ENCODE results near the gene CTTNBP2NL.
"Not testable (repeated sequence)": the region's sequence is repeated elsewhere in the genome, so short reads cannot be mapped to it uniquely, and the experiment has no call there.

The CTTNBP2NL gene

DNA sequence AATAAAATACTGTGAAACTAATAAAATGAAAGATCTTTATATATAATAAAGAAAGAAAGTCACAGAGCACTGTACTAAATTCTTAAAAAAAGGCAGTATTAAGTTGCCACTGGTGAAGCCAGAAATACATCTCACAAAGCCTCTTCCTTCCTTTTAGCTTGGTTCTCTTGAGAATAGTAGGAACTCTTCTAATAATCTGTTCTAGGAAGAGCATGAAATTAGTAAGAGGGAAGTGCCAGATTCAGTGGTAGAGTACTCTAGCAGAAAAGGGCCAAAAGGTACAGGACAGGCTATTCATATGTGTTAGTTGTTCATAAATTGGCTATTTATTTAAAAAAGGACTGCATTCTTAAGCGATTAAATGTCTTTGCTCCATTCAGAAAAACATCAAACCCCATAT lies 33.7 kb downstream of the CTTNBP2NL start:
- DNase-seq: no peak

DNA sequence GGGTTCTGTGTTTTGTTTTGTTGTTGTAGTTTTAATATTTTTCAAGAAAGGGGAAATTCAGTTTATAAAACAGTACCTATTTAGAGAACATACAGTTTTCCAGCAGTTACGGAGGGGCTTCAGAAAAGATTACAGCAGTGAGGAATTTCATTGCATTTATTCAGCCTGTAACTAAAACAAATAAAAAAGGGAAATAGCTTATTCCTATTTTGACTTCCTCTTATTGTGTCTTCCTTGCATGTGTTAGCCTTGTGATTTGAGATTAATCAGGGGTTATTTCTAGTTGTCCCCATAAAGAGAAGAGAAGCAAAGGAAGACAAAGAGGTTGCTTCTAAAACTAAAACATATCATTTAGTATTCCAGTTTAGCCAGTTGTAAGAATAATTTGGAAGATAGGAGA lies 35.0 kb downstream of the CTTNBP2NL start:
- no peak for DNase-seq

DNA sequence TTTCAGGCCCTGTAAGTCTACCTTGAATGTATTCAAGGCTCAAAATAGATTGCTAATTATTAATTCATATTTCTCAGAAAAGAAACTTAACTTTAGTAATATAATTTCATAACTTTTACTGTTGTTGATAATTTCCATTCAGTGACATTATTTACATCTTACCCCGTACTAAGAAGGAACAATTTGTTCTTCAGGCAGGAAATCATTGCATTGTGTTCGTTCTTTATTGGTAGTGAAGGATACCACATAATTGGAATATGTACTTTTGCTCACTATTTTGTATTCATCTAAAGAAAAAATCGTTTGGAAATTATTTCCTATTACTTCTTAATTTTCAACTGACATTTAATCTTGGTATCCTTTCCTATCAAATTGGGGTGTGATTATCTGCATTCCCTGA lies 39.4 kb downstream of the CTTNBP2NL start:
- DNase-seq: no peak

DNA sequence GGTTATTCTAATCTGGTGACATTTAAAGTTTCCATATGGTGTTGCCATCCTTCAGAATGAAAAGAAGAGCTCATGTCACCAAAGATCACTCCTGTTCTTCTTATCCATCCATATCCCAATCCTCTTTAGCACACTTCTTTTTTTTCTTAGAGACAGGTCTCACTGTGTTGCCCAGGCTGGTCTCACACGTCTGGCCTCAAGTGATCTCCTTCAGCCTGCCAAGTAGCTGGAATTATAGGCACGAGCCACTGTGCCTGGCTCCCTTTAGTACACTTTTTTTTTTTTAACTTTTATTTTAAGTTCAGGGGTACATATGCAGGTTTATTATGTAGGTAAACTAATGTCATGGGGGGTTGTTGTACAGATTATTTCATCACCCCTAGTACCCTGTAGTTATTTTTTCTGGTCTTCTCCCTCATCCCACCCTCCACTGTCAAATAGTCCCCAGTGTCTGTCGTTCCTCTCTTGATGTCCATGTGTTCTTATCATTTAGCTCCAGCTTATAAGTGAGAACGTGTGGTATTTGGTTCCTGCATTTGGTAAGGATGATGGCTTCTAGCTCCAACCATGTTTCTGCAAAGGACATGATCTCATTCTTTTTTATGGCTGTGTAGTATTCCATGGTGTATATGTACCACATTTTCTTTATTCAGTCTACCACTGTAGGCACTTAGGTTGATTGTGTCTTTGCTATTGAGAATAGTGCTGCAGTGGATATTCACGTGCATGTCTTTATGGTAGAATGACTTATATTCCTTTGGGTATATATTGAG lies 40.6 kb downstream of the CTTNBP2NL start:
- no peak for DNase-seq

DNA sequence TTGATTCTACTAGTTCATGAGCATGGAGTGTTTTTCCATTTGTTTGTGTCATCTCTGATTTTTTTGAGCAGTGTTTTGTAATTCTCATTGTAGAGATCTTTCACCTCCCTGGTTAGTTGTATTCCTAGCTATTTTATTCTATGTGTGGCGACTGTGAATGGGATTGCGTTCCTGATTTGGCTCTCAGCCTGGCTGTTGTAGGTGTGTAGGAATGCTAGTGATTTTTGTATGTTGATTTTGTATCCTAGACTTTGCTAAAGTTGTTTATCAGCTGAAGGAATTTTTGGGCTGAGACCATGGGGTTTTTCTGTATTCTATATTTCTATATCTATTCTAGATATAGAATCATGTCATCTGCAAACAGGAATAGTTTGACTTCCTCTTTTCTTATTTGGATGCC lies 42.1 kb downstream of the CTTNBP2NL start:
- not testable (repeated sequence) for DNase-seq

DNA sequence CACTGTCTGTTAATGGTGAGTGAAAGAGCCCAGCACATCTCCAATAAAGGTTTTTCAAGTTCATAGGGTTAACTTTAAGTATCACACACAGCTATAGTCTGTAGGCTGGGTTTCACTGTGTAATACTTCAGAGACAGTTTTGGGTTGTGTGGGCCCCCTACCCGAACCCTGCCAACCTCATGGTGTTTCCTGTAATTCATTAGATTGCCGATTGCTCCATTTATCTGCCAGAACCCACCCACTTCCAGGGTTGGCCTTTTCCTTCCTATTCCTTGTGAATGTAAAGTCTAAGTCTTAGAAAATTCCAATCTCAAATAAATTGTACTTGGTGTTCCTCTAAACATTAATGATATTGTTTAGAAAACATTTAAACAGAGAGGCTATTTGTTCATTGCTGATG lies 43.6 kb downstream of the CTTNBP2NL start:
- no peak for DNase-seq

DNA sequence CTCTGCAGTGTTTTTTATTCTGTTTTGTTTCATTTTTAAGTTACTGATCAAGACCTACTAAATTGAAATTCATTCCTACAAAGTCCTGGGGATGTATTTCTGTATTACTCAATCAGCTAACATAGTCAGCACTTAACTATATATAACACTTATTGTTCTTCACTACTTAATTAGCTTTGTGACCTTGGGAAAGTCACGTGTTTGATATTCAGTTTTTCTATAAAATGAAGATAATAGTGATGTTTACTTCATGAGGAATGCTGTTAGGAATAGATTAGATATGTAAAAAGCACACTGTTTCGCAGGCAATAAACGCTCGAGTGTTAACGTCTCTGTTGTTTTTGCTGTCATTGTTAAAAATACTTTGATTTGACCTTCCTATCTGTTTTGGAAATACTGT lies 44.6 kb downstream of the CTTNBP2NL start:
- no peak for DNase-seq

DNA sequence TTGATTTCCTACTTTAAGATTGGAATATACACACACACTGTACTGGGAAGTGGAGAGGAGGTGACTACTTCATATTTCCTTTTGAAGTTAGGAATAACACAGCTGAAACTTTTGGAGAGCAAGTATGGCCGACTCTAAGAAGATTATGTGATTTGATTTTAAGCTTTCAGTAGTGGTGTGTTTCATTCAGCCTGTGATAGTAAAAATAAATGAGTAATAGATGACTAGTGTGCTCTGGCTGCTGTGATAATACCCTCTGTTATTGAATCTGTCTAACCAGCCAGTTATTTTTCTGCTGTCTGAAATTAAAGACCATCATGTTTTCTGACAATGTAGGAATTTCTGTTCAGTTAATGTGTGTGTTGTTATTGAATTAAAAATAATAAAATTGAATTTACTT lies 48.3 kb downstream of the CTTNBP2NL start:
- no peak for DNase-seq

DNA sequence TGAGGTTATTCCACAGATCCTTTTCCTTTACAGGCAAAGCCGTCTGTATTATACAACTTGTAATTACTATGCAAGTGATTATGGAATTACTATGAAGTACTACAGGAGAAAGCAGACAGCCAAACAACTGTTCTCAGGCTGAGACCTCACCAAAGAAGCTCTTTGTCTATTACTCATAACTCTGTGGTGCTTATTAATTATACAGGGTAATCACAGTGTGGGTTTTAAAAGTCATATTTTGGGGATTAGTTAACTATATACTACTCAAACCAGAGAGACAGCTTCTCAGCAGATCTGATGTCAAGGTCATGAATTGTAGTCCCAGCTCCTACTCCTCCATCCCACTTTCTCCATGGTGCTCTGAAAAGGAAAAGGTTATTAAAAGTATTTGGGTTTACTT lies 49.6 kb downstream of the CTTNBP2NL start:
- DNase-seq: no peak

DNA sequence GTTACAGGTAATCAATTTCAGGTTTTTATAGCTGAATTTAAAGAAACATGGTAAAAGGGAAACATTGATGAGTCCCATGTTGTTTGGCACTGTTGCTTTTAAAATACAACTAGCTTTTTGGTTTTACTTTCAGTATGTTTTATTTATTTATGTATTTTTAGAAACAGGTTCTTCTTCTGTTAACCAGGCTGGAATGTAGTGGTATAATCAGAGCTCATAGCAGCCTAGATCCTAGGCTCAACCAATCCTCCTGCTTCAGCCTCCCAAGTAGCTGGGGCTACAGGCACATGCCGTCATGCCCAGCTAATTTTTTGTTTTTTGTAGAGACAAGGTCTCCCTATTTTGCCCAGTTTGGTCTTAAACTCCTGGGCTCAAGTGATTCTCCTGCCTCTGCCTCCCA lies 50.4 kb downstream of the CTTNBP2NL start:
- DNase-seq: no peak

DNA sequence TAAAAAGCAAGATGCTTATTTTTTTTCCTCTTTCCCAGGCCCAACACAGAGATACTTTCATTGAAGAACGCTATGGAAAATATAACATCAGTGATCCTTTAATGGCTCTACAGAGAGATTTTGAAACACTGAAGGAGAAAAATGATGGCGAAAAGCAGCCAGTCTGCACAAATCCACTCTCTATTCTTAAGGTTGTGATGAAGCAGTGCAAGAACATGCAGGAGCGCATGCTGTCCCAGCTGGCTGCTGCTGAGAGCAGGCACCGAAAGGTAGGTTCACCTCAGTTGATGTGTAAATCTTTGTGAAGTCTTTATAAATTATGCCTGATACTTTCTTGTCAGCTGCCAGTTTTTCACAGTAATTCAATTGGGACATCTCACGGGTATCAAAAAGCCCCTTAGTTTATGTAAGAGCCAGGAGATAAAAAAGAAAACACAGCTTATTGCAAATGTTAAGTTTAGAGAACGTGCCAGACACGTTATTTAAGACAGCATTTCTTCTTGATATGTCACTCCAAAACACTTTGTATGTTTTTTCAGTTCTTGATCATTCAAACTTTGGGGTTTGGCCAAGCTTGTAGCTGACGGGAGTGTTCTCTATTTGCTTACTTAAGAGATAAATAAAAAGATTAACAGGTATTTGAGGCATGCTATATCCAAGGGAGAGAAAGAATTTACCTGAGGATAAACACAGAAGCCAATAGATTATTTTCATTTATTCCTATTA lies 53.1 kb downstream of the CTTNBP2NL start:
- no peak for DNase-seq

DNA sequence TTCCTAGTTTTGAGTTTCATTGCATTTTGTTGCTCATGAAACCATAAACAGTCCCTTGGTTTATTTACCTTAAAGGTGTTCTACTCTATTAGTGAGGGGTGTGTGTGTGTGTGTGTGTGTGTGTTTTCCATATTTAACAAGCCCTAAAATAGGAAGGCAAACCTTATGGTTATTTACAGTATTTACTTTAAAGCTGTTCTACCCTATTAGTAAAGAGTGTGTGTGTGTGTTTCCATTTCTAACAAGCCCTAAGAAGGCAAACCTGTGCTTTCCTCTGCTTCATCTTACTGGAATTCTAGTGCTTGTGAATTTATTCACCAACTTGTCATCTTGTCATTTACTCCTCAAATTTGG lies 53.6 kb downstream of the CTTNBP2NL start:
- no peak for DNase-seq

DNA sequence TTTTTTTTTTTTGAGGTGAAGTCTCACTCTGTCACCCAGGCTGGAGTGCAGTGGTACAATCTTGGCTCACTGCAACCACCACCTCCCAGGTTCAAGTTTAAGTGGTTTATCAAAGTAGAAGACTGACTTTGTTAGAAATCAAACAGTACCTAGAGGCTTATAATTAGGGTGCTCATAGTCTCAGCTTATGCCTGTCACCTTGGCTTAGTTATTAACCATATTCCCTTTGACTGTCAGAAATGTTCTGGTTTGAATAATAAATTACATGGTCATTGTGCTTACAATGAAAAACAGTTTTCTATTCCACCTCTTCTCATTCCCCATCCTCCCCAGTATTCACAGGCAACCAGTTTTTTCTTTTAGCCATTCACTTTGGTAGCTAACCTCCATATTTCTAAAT lies 54.8 kb downstream of the CTTNBP2NL start:
- DNase-seq: no peak

DNA sequence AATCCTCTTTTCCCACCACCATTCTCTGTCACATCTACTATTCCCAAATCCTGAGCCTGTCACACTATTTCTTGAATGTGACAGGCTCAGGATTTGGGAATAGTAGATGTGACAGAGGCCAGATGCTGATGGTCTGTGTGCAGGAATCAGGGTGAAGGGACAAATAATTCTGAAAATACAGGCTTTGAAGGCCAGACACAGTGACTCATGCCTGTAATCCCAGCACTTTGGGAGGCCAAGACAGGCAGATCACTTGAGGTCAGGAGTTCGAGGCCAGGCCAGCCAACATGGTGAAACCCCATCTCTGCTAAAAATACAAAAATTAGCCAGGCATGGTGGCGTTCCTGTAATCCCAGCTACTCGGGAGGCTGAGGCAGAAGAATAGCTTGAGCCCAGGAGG lies 55.3 kb downstream of the CTTNBP2NL start:
- not testable (repeated sequence) for DNase-seq

DNA sequence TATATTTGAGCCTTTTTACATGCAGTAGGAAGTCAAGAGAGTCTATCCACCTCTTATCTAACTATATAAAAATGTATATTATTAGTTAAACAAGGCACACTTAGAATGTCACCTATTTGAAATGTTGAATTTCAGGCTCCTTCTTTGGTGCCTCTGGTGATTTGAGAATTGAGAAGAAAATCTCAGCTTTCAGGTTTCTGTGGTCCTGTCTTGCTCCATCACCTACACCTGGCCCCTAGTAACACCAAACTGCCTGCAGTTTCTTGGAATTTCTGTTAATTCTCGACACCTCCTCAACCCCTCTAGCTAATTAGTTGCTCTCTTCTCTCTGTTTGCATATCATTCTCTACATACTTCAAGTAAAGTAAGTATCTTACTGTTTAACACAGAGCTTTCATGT lies 57.9 kb downstream of the CTTNBP2NL start:
- DNase-seq: no peak

DNA sequence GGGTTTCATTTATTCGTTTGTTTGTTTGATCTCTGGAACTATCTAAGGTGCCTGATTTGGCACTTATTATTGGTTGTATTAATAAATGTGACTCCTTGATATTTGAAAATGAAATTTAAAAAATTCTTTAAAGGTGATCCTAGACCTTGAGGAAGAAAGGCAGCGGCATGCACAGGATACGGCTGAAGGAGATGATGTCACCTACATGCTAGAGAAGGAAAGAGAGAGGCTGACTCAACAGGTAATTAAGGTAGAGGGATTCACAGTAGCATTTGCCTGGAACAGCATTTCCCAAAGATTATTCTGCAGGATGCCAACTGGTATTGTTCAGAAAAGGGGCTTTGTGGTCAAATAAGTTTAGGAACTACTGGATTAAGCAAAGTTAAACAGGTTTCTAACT lies 58.3 kb downstream of the CTTNBP2NL start:
- no peak for DNase-seq

DNA sequence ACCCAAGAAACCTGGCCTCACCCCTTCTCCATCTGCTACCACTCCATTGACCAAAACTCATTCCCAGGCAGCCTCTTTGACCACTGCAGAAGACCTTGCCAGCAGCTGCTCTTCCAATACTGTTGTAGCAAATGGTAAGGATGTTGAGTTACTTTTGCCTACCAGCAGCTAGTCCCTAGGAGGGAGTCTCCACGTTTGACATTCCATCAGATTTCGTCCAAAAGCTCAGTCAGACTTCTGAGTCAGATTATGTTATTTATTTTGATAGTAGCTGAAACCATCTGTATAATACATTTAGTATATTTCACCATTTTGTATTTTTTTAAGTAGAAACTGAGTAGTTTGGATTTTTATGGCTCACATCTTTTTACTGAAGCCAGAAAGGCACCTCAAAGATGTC lies 61.2 kb downstream of the CTTNBP2NL start:
- DNase-seq: no peak

DNA sequence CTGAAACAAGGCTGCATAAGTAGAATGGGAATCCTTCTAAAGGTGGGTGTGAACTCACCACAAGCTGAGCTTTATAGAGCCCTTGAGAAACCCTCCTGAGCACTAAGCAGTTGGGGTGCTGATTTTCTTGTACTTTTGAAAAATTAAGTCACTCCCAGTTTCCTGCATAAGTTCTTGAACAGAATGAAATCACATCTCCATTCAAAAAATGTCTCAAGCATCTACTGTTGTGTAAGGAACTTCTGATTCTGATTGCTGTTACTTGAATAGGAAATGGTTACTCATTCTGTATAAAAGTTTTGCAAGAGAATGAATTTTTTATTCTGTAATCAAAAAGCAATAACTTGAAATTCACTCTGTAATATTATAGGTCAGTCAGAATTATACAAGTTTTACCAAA lies 61.9 kb downstream of the CTTNBP2NL start:
- DNase-seq: no peak

DNA sequence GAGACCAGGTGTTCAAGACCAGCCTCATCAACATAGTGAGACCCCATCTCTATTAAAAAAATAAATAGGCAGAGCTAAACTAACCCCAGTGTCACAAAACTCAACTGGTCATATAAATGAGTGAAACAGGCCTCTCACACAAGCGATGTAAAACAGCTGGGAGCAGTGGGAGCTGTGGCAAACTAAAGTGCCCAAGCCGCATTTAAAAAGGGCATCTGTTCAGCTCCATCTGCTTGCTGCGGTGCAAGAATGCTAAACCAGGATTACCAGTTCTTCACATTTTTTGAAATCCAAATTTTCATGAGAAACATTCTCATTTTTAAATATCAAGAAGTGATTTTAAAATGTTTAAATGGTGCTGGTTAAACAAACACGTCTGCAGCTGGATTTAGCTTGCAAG lies 62.7 kb downstream of the CTTNBP2NL start:
- DNase-seq: no peak

DNA sequence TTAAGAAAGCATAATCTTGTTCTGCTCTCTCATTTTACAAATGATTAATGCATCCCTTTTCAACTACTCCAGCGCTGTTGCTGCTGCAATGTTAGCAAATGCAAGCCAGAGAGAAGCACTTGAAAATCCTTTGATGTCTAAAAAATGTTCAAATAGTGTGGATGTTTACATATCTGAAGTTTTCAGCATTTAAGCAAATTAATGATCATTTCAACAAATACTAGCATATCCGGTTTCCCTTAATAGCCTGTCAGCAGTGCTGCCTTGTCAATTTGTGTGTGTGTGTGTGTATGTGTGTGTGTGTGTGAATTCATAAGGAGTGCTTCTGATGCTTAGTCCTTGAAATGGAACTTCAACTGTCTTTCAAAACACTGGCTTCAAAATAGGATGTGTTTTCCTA lies 64.6 kb downstream of the CTTNBP2NL start:
- DNase-seq: no peak

DNA sequence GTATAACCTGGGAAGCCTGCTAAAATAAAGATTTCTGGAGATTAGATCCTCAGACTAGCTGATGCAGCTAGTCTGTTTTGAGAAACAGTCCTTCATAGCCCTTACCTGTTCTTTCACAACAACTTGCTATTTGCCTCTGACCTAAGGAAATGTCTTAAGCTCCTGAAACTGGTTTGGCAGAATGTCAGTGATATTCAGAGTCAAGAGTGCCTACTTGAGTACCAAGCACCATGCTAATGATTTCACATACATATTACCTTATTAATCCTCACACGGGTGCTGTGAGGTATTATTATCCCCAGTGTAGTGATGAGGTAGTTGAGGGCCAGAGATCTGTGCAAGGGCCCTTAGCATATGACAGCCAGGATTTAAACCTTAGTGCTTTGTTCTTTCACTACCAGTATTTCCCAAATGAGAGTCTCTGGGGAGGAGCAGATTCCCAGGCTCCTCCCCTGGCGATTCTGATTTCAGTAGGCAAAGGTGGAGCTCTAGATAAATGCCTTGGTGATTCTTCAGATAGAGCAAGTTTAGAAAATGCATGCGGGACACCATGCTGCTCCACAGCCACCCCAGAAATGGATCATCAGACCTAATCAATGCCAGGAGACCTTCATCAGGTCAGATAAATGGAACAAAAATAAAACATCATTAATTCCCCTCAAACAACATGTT lies 65.3 kb downstream of the CTTNBP2NL start:
- DNase-seq: no peak

DNA sequence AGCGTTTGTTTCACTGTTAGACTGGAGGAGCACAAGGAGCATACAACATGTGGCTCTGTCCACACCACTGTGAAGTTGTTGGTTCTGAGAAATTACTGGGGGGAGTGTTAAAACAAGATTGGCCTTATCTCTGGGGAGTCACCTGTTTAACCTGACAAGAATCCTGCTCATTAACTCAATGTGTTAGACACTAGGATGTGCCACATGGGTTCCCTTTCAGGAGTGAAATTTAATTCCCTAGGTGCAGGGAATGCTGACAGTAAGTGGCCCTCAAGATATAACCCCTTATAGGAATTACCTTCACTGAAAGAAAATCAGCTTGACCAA lies 66.9 kb downstream of the CTTNBP2NL start:
- no peak for DNase-seq

DNA sequence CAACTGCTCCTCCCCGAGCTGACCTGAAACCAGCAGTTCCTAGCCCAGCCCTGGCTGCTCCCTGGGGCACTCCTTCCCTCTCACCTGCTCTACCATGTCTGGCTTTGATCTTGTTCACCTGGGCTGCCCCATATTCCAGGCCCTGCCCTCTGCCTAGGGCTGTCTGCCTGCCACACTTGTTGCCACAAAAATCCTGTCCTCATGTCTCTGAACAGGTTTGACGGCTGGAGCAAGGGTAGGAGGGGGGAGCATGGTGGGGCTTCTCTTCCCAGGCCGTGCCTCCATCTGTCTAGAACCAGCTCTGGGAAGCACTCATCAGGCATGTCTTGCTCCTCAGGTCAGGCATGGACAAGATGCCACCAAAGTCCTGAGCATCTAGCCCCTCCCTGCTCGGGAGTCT lies 68.5 kb downstream of the CTTNBP2NL start:
- DNase-seq: no peak

DNA sequence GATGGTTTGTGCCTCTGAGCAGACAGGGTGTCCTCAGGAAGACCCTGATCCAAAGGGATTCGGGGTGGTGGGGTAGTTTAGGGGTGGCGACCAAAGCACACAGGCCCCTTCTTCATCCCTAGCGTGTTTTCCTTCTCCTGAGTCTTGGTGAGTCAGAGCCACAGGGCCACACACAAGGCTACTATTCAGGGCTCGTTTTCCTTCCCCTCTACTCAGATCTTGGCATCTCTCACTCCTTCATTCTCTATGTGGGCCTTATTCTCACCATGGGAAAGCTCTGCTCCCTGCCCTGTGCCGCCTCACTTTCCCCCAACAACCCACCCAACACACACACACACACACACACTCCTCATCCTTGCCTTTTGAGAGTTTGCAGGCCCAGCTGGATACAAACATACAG lies 69.1 kb downstream of the CTTNBP2NL start:
- no peak for DNase-seq

Data from activated CD4-positive, alpha-beta T cell treated with anti-CD3 and anti-CD28 coated beads, Interleukin-2, amount 50 U/mL, for 4 hours (primary cell).